ENCODE measurements around the gene GPX3.

GPX3 gene

DNA sequence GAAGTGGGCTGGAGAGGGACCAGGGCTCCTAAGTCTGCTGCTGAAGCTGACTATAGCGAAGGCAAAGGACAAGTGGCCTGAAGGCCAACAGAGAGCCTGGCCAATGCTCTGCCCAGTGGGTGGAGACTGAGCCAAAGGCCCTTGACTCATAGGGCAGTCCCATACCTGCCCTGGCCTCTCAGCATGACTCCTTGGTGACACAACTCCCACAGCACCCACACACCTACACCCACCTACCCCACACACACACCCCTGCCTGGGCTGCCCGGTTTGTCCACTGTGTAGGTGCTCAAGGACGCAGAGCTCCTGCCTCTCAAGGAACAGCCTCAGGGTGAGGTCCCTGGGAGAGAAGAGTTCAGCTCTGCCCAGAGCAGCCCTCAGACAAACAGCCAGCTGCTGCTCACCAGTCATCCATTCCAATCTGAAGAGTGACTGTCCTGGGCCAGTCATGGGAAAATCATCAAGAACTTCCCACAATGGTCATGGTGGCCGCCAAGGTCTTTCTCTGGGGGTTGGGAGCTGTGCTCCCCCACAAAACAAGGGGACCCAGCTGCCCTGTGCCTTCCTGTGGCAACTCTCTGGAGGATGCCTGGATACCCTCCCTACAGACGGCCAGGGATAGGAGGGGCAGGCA, 55.4 kb downstream of the GPX3 start:
- no peak for DNase-seq (ENCODE audit: extremely low read depth, insufficient read length)
- peak overlapping the region; percentile 29 for H3K4me3 ChIP-seq (replicated peaks; ENCODE audit: low read depth, low read length)
- H3K36me3 ChIP-seq (ENCODE audit: control insufficient read depth, insufficient read depth, low read length), result peaks cover 22% of the 10 kb centered on the region
- H3K27me3 ChIP-seq (replicated peaks; ENCODE audit: control insufficient read depth, insufficient read depth, low read length), result no peaks in the 10 kb centered on the region
- TF ChIP-seq, protein P1, sequence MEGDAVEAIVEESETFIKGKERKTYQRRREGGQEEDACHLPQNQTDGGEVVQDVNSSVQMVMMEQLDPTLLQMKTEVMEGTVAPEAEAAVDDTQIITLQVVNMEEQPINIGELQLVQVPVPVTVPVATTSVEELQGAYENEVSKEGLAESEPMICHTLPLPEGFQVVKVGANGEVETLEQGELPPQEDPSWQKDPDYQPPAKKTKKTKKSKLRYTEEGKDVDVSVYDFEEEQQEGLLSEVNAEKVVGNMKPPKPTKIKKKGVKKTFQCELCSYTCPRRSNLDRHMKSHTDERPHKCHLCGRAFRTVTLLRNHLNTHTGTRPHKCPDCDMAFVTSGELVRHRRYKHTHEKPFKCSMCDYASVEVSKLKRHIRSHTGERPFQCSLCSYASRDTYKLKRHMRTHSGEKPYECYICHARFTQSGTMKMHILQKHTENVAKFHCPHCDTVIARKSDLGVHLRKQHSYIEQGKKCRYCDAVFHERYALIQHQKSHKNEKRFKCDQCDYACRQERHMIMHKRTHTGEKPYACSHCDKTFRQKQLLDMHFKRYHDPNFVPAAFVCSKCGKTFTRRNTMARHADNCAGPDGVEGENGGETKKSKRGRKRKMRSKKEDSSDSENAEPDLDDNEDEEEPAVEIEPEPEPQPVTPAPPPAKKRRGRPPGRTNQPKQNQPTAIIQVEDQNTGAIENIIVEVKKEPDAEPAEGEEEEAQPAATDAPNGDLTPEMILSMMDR (IDR thresholded peaks at IDR 0.05; ENCODE audit: insufficient read depth, low read length, poor library complexity, severe bottlenecking), result no peak

DNA sequence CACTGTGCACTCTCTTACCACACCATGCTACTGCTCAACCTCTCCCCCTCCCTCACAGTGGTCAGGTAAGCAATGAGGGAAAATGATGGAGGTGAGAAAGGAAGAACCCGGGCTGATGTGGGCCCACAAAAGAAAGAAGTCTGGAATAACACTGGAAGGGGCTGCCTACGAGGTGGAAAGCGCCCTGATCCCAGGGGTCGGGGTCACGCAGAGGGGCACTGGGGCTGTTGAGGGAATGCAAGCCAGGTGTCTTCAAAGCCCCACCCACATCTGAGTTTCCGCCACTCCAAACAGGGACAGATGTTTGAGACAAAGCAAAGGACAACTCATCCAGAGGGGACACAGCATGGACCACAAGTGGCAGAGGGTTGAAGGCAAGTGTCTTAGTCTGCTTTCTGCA, 56.2 kb downstream of the GPX3 start:
- Histone ChIP-seq H3K4me3 (replicated peaks; ENCODE audit: low read depth, low read length) (peak overlapping the region; percentile 29), H3K27me3 (replicated peaks; ENCODE audit: control insufficient read depth, insufficient read depth, low read length) (no peaks in the 10 kb centered on the region), H3K36me3 (ENCODE audit: control insufficient read depth, insufficient read depth, low read length) (peaks cover 17% of the 10 kb centered on the region)
- TF ChIP-seq, protein P1 (IDR thresholded peaks at IDR 0.05; ENCODE audit: insufficient read depth, low read length, poor library complexity, severe bottlenecking), result no peak
- no peak for DNase-seq (ENCODE audit: extremely low read depth, insufficient read length)

DNA sequence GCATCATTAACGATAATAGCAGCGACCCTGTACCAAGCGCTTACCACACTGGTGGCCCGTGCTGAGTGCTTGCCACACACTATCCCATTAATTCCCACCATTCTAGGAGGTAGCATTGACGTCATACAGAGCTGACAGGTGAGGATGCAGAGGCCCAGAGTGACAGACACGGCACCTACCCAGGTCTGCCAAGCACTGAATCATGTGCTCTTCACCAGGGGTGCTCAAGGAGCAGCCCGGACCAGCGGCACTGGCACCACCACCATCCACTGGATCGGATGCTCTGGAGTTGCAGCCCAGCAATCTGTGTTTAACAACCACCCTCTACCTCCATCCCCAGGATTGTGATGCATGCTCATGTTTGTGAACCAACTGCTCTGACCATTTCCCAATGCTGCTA, 57.0 kb downstream of the GPX3 start:
- TF ChIP-seq, protein P1 (IDR thresholded peaks at IDR 0.05; ENCODE audit: insufficient read depth, low read length, poor library complexity, severe bottlenecking), result no peak
- peak overlapping the region; percentile 85 for H3K4me3 ChIP-seq (replicated peaks; ENCODE audit: low read depth, low read length)
- peaks cover 12% of the 10 kb centered on the region for H3K36me3 ChIP-seq (ENCODE audit: control insufficient read depth, insufficient read depth, low read length)

DNA sequence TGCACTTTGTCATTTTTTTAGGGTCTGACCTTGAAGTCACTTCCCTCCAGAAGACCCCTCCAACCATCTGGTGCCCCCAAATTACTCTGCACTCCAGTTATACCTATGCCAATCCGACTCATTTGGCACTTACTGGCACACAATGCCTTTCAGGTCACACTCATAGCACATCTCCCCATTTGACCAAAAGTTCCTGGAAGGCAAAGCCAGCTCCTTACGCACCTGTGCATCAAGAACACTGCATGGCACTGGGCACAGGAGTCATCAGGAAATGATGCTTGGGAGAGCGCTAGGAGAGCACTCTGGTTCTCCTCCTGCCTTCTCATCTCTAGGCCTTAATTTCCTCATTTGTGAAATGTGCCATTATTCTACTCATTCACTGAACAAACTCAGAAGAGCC, 57.6 kb downstream of the GPX3 start:
- Histone ChIP-seq H3K27me3 (replicated peaks; ENCODE audit: control insufficient read depth, insufficient read depth, low read length) (no peaks in the 10 kb centered on the region), H3K36me3 (ENCODE audit: control insufficient read depth, insufficient read depth, low read length) (peaks cover 12% of the 10 kb centered on the region), H3K4me3 (replicated peaks; ENCODE audit: low read depth, low read length) (peak overlapping the region; percentile 85)
- DNase-seq (ENCODE audit: extremely low read depth, insufficient read length), result no peak
- TF ChIP-seq, protein P1 (IDR thresholded peaks at IDR 0.05; ENCODE audit: insufficient read depth, low read length, poor library complexity, severe bottlenecking), result no peak

More for the DNA sequence above, 57.0 kb downstream of the GPX3 start:
- no peak for DNase-seq (ENCODE audit: extremely low read depth, insufficient read length)
- H3K27me3 ChIP-seq (replicated peaks; ENCODE audit: control insufficient read depth, insufficient read depth, low read length), result no peaks in the 10 kb centered on the region

Data from GM06990 (cell line).